ENCODE measurements around the gene GID8.

DNA sequence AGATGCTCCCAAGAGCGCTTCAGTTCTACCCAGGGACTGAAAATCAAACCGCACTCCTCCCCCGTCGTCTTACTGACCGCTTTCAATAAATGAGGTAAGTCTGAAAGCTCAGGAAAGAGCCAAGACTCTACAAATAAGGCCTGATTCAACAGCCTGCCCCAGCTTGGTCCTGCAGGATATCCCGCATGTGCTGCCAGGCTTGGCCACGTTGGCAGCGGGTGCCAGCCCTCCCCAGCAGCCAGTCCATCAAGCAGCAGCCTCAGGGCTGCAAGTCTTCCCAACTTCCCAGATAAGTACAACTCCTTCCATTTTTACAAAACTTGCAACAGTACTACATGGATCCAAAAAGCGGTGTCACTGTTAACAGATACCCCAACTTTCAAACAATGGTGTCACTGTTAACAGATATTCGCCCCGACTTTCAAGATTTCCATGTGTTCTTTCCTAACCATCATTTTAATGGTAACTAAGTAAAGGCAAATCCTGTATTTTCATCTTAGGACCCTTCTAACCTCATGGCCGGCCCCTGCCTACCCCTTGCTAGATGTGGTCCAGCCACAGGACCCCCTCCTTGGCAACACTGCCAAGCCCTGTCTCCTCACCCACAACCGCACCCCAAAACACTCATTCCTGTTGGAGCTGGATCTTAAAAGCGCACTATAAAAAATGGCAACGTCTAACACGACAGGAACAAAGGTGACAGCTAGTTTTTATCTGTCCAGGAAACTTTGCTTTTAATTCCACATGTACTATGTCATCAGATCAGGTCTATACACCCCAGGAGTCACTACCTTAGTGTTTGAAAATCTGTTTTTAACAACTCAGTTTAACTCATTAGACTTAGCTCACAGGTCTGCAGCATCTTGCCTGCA is 39.6 kb upstream of the GID8 start:
- TF ChIP-seq, protein P1, sequence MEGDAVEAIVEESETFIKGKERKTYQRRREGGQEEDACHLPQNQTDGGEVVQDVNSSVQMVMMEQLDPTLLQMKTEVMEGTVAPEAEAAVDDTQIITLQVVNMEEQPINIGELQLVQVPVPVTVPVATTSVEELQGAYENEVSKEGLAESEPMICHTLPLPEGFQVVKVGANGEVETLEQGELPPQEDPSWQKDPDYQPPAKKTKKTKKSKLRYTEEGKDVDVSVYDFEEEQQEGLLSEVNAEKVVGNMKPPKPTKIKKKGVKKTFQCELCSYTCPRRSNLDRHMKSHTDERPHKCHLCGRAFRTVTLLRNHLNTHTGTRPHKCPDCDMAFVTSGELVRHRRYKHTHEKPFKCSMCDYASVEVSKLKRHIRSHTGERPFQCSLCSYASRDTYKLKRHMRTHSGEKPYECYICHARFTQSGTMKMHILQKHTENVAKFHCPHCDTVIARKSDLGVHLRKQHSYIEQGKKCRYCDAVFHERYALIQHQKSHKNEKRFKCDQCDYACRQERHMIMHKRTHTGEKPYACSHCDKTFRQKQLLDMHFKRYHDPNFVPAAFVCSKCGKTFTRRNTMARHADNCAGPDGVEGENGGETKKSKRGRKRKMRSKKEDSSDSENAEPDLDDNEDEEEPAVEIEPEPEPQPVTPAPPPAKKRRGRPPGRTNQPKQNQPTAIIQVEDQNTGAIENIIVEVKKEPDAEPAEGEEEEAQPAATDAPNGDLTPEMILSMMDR (IDR thresholded peaks at IDR 0.05), result no peak
- TF ChIP-seq POLR2A (IDR thresholded peaks at IDR 0.05), result no peak
